GM23338 (cell line): ENCODE measurements around the gene TCEAL3. TPM values are rescaled to one million over a fixed set of nuclear protein-coding genes. Genes with fewer than 3 reads are reported as not detected.
"Not testable (repeated sequence)": the region's sequence is repeated elsewhere in the genome, so short reads cannot be mapped to it uniquely, and the experiment has no call there.

Experiments used
- ATAC-seq: fragments of 200-7000 bp; cut with Tn5 transposase; 3 replicates; pipeline ENCODE4 v1.9.1; 2020
- DNase-seq: peaks from one replicate; pipeline ENCODE4 v3.0.0-alpha.2; 2015; ENCODE audit warnings: low spot score
- H2AFZ ChIP-seq: fragments of 200-600 bp; sonication (generic); 2 replicates; pipeline ENCODE4 v1.8.0; 2016; ENCODE audit warnings: antibody characterized with exemption, mild to moderate bottlenecking, moderate library complexity
- H3F3A ChIP-seq: fragments of 200-600 bp; sonication (generic); replicated peaks from 2 replicates; pipeline ENCODE4 v1.8.0; 2017; ENCODE audit warnings: antibody characterized with exemption, mixed run types, low read depth
- H3K27ac ChIP-seq: fragments of 200-600 bp; sonication (generic); 2 replicates; pipeline ENCODE4 v1.6.1; 2016; ENCODE audit warnings: low read depth
- H3K27me3 ChIP-seq: fragments of 200-600 bp; sonication (generic); 2 replicates; pipeline ENCODE4 v1.8.0; 2016; ENCODE audit warnings: mild to moderate bottlenecking, mixed run types, moderate library complexity; ENCODE audit not compliant: insufficient read depth
- H3K36me3 ChIP-seq: fragments of 200-600 bp; sonication (generic); 2 replicates; pipeline ENCODE4 v1.8.0; 2016; ENCODE audit warnings: mild to moderate bottlenecking; ENCODE audit not compliant: insufficient read depth
- H3K4me1 ChIP-seq: fragments of 200-600 bp; sonication (generic); 2 replicates; pipeline ENCODE4 v1.8.0; 2016; ENCODE audit warnings: mild to moderate bottlenecking, moderate library complexity; ENCODE audit not compliant: insufficient read depth
- H3K4me2 ChIP-seq: fragments of 200-600 bp; sonication (generic); 2 replicates; pipeline ENCODE4 v1.7.1; 2017; ENCODE audit warnings: mixed run types
- H3K4me3 ChIP-seq: fragments of 200-600 bp; sonication (generic); 2 replicates; pipeline ENCODE4 v1.6.1; 2016; ENCODE audit warnings: mixed run types
- H3K79me2 ChIP-seq: fragments of 200-600 bp; sonication (generic); replicated peaks from 2 replicates; pipeline ENCODE4 v1.8.0; 2017; ENCODE audit warnings: mild to moderate bottlenecking; ENCODE audit not compliant: insufficient read depth
- H3K9me2 ChIP-seq: fragments of 200-600 bp; sonication (generic); 2 replicates; pipeline ENCODE4 v1.8.0; 2017; ENCODE audit not compliant: insufficient read depth
- H4K20me1 ChIP-seq: fragments of 200-600 bp; sonication (generic); replicated peaks from 2 replicates; pipeline ENCODE4 v1.8.0; 2017; ENCODE audit warnings: mild to moderate bottlenecking; ENCODE audit not compliant: insufficient read depth
- H3K27ac Mint-ChIP-seq: 2 replicates; pipeline ENCODE4 v1.8.0; 2020; ENCODE audit warnings: inconsistent platforms, mild to moderate bottlenecking, moderate library complexity, mixed read lengths
- H3K27me3 Mint-ChIP-seq: 3 replicates; pipeline ENCODE4 v1.8.0; 2022; ENCODE audit warnings: low read depth, mild to moderate bottlenecking, moderate library complexity, mixed read lengths, inconsistent platforms; ENCODE audit not compliant: insufficient read depth, poor library complexity
- H3K36me3 Mint-ChIP-seq: 3 replicates; pipeline ENCODE4 v1.8.0; 2021; ENCODE audit warnings: low read depth, mild to moderate bottlenecking, inconsistent platforms, moderate library complexity, mixed read lengths
- H3K4me1 Mint-ChIP-seq: 3 replicates; pipeline ENCODE4 v1.8.0; 2020; ENCODE audit warnings: mild to moderate bottlenecking, inconsistent platforms, mixed read lengths
- H3K4me3 Mint-ChIP-seq: 3 replicates; pipeline ENCODE4 v1.8.0; 2021; ENCODE audit warnings: moderate library complexity, mild to moderate bottlenecking, inconsistent platforms, mixed read lengths
- H3K9me3 Mint-ChIP-seq: 3 replicates; pipeline ENCODE4 v1.8.0; 2020; ENCODE audit warnings: moderate library complexity, mild to moderate bottlenecking, inconsistent platforms, mixed read lengths
- ETS1 ChIP-seq: IDR thresholded peaks from 2 replicates; pipeline ENCODE4 v1.6.1; 2016; ENCODE audit warnings: antibody characterized with exemption
- EZH2 ChIP-seq: fragments of 200-600 bp; sonication (generic); IDR thresholded peaks from one replicate; pipeline ENCODE4 v1.8.0; 2017; ENCODE audit warnings: antibody characterized with exemption, mild to moderate bottlenecking, low read depth; ENCODE audit not compliant: unreplicated experiment
- POLR2AphosphoS5 ChIP-seq: IDR thresholded peaks from 2 replicates; pipeline ENCODE4 v1.6.1; 2016; ENCODE audit warnings: antibody characterized with exemption, low read depth
- REST ChIP-seq: IDR thresholded peaks from one replicate; pipeline ENCODE4 v1.6.1; 2018; ENCODE audit warnings: antibody characterized with exemption; ENCODE audit not compliant: unreplicated experiment
- polyA plus RNA-seq: library from polyadenylated mRNA; unstranded; fragments of >200 nt; fragmentation: Nextera tagmentation; extraction: Ambion mirVana; gene quantifications from 2 replicates; pipeline ENCODE4 v1.2.1, GENCODE V29; 2016
- total RNA-seq: library from RNA; depleted of rRNA; stranded (reverse); fragments of >200 nt; shearing (Covaris generic); gene quantifications from 2 replicates; pipeline ENCODE4 v1.2.3, GENCODE V29; 2014

TCEAL3 gene
- total and polyA plus RNA-seq, 2 experiments from 2014 or later: 5.2 to 31.1 TPM

- H3K27me3 ChIP-seq, DNase-seq, H3F3A ChIP-seq, H3K27ac ChIP-seq, H3K4me3 ChIP-seq, H3K4me2 ChIP-seq, H3K36me3 ChIP-seq, H3K79me2 ChIP-seq, H3K9me2 ChIP-seq, H3K4me3 Mint-ChIP-seq, H3K4me1 ChIP-seq, H3K27me3 Mint-ChIP-seq, H4K20me1 ChIP-seq, ATAC-seq, H3K27ac Mint-ChIP-seq, H3K4me1 Mint-ChIP-seq, H2AFZ ChIP-seq: not testable (repeated sequence)
- peaks cover 11% of the 10 kb centered on the region for H3K9me3 Mint-ChIP-seq
- peaks cover 38% of the 10 kb centered on the region for H3K36me3 Mint-ChIP-seq
Measured at GRCh38 chrX:103592295-103592694, 15.5 kb upstream of the TCEAL3 start.

GRCh38 chrX:103595202-103595601 is 12.6 kb upstream of the TCEAL3 start:
- H3K4me3 ChIP-seq, H3K27ac ChIP-seq, H3K9me2 ChIP-seq, H3F3A ChIP-seq, H3K4me1 Mint-ChIP-seq, H4K20me1 ChIP-seq, H3K27me3 ChIP-seq, H3K27ac Mint-ChIP-seq, H3K79me2 ChIP-seq, H2AFZ ChIP-seq, DNase-seq, H3K4me1 ChIP-seq, H3K4me2 ChIP-seq, ATAC-seq, H3K27me3 Mint-ChIP-seq, H3K36me3 ChIP-seq, H3K4me3 Mint-ChIP-seq: not testable (repeated sequence)
- Mint-ChIP-seq H3K9me3 (peaks cover 11% of the 10 kb centered on the region), H3K36me3 (peaks cover 34% of the 10 kb centered on the region)

GRCh38 chrX:103608306-103608963 is 672 bp downstream of the TCEAL3 start:
- Histone ChIP-seq H3K4me3 (peak overlapping the region; percentile 71), H3K27ac (no peak overlapping the region)
- no peak for DNase-seq

More at GRCh38 chrX:103608306-103608963, 672 bp downstream of the TCEAL3 start:
- peaks cover 13% of the 10 kb centered on the region for H3K4me1 Mint-ChIP-seq
- Histone ChIP-seq H3K4me1 (0 out of 2 replicates have a peak, but pooled peaks cover 2% of the 10 kb centered on the region), H2AFZ (0 out of 2 replicates have a peak overlapping the region, but pooled peaks have one; percentile 63), H3K9me2 (no peaks in the 10 kb centered on the region), H3K79me2 (no peaks in the 10 kb centered on the region), H3F3A (no peaks in the 10 kb centered on the region), H3K36me3 (no peaks in the 10 kb centered on the region), H3K4me2 (peak overlapping the region; percentile 77), H4K20me1 (no peaks in the 10 kb centered on the region), H3K27me3 (peaks cover 9% of the 10 kb centered on the region; the same call in 1 of the 2 replicates)
- H3K4me3 Mint-ChIP-seq: peak overlapping the region; percentile 86
- peak overlapping the region; percentile 80 for H3K27ac Mint-ChIP-seq
- peak; percentile 50 for ATAC-seq
- H3K9me3 Mint-ChIP-seq: no peaks in the 10 kb centered on the region; the same call in 2 of the 3 replicates
- TF ChIP-seq EZH2: no peak
- TF ChIP-seq REST: no peak
- no peak for TF ChIP-seq POLR2AphosphoS5
- no peak for TF ChIP-seq ETS1
- H3K36me3 Mint-ChIP-seq: peaks cover 6% of the 10 kb centered on the region; the same call in 1 of the 3 replicates
- H3K27me3 Mint-ChIP-seq: peaks cover 6% of the 10 kb centered on the region
